Loucy (cell line): ENCODE results near the gene DOCK3.

Experiments
- H2AFZ ChIP-seq: fragments of 200-600 bp; sonication (generic); 2 replicates; pipeline ENCODE4 v1.6.0; 2016; ENCODE audit warnings: antibody characterized with exemption, mild to moderate bottlenecking, low read length, moderate library complexity
- H3F3A ChIP-seq: fragments of 200-600 bp; 2 replicates; pipeline ENCODE4 v1.6.0; 2016; ENCODE audit warnings: antibody characterized with exemption, low read depth, mild to moderate bottlenecking
- H3K27me3 ChIP-seq: fragments of 200-600 bp; sonication (generic); 2 replicates; pipeline ENCODE4 v1.6.1; 2014; ENCODE audit warnings: low read length, mild to moderate bottlenecking; ENCODE audit not compliant: insufficient read depth, poor library complexity, severe bottlenecking
- H3K36me3 ChIP-seq: fragments of 200-600 bp; sonication (generic); 2 replicates; pipeline ENCODE4 v1.6.1; 2016; ENCODE audit warnings: low read length; ENCODE audit not compliant: insufficient read depth
- H3K4me1 ChIP-seq: fragments of 200-600 bp; sonication (generic); 2 replicates; pipeline ENCODE4 v1.5.1; 2014; ENCODE audit warnings: low read length, mild to moderate bottlenecking; ENCODE audit not compliant: insufficient read depth, poor library complexity, severe bottlenecking
- H3K4me2 ChIP-seq: fragments of 200-600 bp; sonication (generic); 2 replicates; pipeline ENCODE4 v1.6.0; 2014; ENCODE audit warnings: antibody characterized with exemption, low read length, low read depth, mild to moderate bottlenecking; ENCODE audit not compliant: poor library complexity, severe bottlenecking
- H3K4me3 ChIP-seq: fragments of 200-600 bp; sonication (generic); 2 replicates; pipeline ENCODE4 v1.5.1; 2014; ENCODE audit warnings: low read length, mild to moderate bottlenecking, mixed read lengths; ENCODE audit not compliant: poor library complexity, severe bottlenecking
- H3K79me2 ChIP-seq: fragments of 200-600 bp; sonication (generic); 2 replicates; pipeline ENCODE4 v1.6.1; 2014; ENCODE audit warnings: low read length; ENCODE audit not compliant: insufficient read depth
- H3K9ac ChIP-seq: fragments of 200-600 bp; sonication (generic); 2 replicates; pipeline ENCODE4 v1.6.0; 2014; ENCODE audit warnings: mild to moderate bottlenecking, low read depth, low read length, moderate library complexity; ENCODE audit not compliant: poor library complexity, severe bottlenecking
- H3K9me2 ChIP-seq: fragments of 200-600 bp; sonication (generic); replicated peaks from 2 replicates; pipeline ENCODE4 v1.6.1; 2016; ENCODE audit warnings: low read depth, low read length, mixed read lengths
- H3K9me3 ChIP-seq: fragments of 200-600 bp; sonication (generic); 2 replicates; pipeline ENCODE4 v1.6.1; 2014; ENCODE audit warnings: mild to moderate bottlenecking, antibody characterized with exemption, low read length, low read depth; ENCODE audit not compliant: insufficient read depth
- H4K20me1 ChIP-seq: fragments of 200-600 bp; sonication (generic); 2 replicates; pipeline ENCODE4 v1.6.0; 2014; ENCODE audit warnings: antibody characterized with exemption, low read length, mild to moderate bottlenecking; ENCODE audit not compliant: insufficient read depth, poor library complexity, severe bottlenecking
- CTCF ChIP-seq: fragments of 200-600 bp; sonication (generic); conservative IDR thresholded peaks from 2 replicates; pipeline ENCODE4 v1.5.1; 2014; ENCODE audit warnings: mild to moderate bottlenecking, antibody characterized with exemption, low read length
- EZH2phosphoT487 ChIP-seq: fragments of 200-600 bp; IDR thresholded peaks from 2 replicates; pipeline ENCODE4 v1.6.1; 2018; ENCODE audit warnings: antibody characterized with exemption, mild to moderate bottlenecking, moderate library complexity, borderline replicate concordance

Gene DOCK3

GRCh38 chr3:51100536-51100851, 425.8 kb downstream of the DOCK3 start:
- H3K4me3 ChIP-seq: no peak overlapping the region
- TF ChIP-seq EZH2phosphoT487 (no peak), CTCF (no peak)
- no peaks in the 10 kb centered on the region for H4K20me1 ChIP-seq
- no peak overlapping the region for H3K4me2 ChIP-seq
- H3K4me1 ChIP-seq: no peaks in the 10 kb centered on the region
- no peaks in the 10 kb centered on the region for H3K27me3 ChIP-seq
- no peaks in the 10 kb centered on the region for H3F3A ChIP-seq
- no peak overlapping the region for H3K9ac ChIP-seq
- no peak overlapping the region for H2AFZ ChIP-seq
- no peaks in the 10 kb centered on the region for H3K36me3 ChIP-seq
- H3K9me2 ChIP-seq: no peaks in the 10 kb centered on the region
- H3K9me3 ChIP-seq: no peaks in the 10 kb centered on the region
- no peaks in the 10 kb centered on the region for H3K79me2 ChIP-seq

GRCh38 chr3:51102396-51102795, 427.7 kb downstream of the DOCK3 start:
- Histone ChIP-seq H3K79me2 (no peaks in the 10 kb centered on the region), H2AFZ (no peak overlapping the region), H3K4me2 (no peak overlapping the region), H3K27me3 (no peaks in the 10 kb centered on the region), H3K36me3 (no peaks in the 10 kb centered on the region), H4K20me1 (no peaks in the 10 kb centered on the region), H3F3A (no peaks in the 10 kb centered on the region), H3K9ac (no peak overlapping the region), H3K4me3 (no peak overlapping the region), H3K9me2 (no peaks in the 10 kb centered on the region), H3K9me3 (0 out of 2 replicates have a peak, but pooled peaks cover 3% of the 10 kb centered on the region), H3K4me1 (no peaks in the 10 kb centered on the region)
- no peak for TF ChIP-seq EZH2phosphoT487
- TF ChIP-seq CTCF: no peak

- Histone ChIP-seq H3K79me2 (no peaks in the 10 kb centered on the region), H3K9ac (no peak overlapping the region), H3K4me2 (no peak overlapping the region), H3K9me3 (0 out of 2 replicates have a peak, but pooled peaks cover 3% of the 10 kb centered on the region), H3K4me3 (no peak overlapping the region), H4K20me1 (no peaks in the 10 kb centered on the region), H3K9me2 (no peaks in the 10 kb centered on the region), H3K27me3 (no peaks in the 10 kb centered on the region), H3K4me1 (no peaks in the 10 kb centered on the region), H3K36me3 (no peaks in the 10 kb centered on the region), H2AFZ (no peak overlapping the region), H3F3A (no peaks in the 10 kb centered on the region)
- no peak for TF ChIP-seq EZH2phosphoT487
- TF ChIP-seq CTCF: no peak
These were observed 431.6 kb downstream of the DOCK3 start for GRCh38 chr3:51106242-51106876.
